GM18520 (cell line): Measurements from ENCODE around the gene AZU1.
"Not testable (repeated sequence)": the region's sequence is repeated elsewhere in the genome, so short reads cannot be mapped to it uniquely, and the experiment has no call there.

Experiments
- ATAC-seq: cut with Tn5 transposase; IDR thresholded peaks from one replicate; pipeline ENCODE4 v1.9.1; 2021; ENCODE audit not compliant: unreplicated experiment

The AZU1 gene

GRCh38 chr19:824885-825284 is 2.8 kb upstream of the AZU1 start:
- no peak for ATAC-seq

- ATAC-seq = no peak
These were observed 1.6 kb upstream of the AZU1 start for GRCh38 chr19:825897-826644.

GRCh38 chr19:827314-827709 is 325 bp upstream of the AZU1 start:
- no peak for ATAC-seq

GRCh38 chr19:829129-829758 is 1.6 kb downstream of the AZU1 start:
- no peak for ATAC-seq

- no peak for ATAC-seq
These were observed 4.1 kb downstream of the AZU1 start for GRCh38 chr19:831407-832369.

- no peak for ATAC-seq
These were observed 6.6 kb downstream of the AZU1 start for GRCh38 chr19:834216-834615.

GRCh38 chr19:835210-835810 is 7.7 kb downstream of the AZU1 start:
- ATAC-seq = no peak

- ATAC-seq = no peak
These were observed 13.0 kb downstream of the AZU1 start, which contains the start of gene PRTN3 for GRCh38 chr19:840519-841206. Gene PRTN3, plus strand, starts transcription at chr19:840999. Its CDS starts 10 bp downstream, at chr19:841009.

- not testable (repeated sequence) for ATAC-seq
These were observed 15.2 kb downstream of the AZU1 start for GRCh38 chr19:842802-843179.

- no peak for ATAC-seq
These were observed 15.7 kb downstream of the AZU1 start for GRCh38 chr19:843180-843835.

GRCh38 chr19:843836-844545 is 16.4 kb downstream of the AZU1 start:
- no peak for ATAC-seq

GRCh38 chr19:844546-844971 is 16.9 kb downstream of the AZU1 start:
- ATAC-seq = no peak

- no peak for ATAC-seq
These were observed 18.3 kb downstream of the AZU1 start for GRCh38 chr19:845707-846521.

- no peak for ATAC-seq
These were observed 20.8 kb downstream of the AZU1 start for GRCh38 chr19:848386-848921.

GRCh38 chr19:849195-849594 is 21.6 kb downstream of the AZU1 start:
- ATAC-seq = not testable (repeated sequence)

GRCh38 chr19:850221-850978 is 22.8 kb downstream of the AZU1 start:
- no peak for ATAC-seq

- ATAC-seq = no peak
These were observed 23.3 kb downstream of the AZU1 start for GRCh38 chr19:850979-851335.
